ENCODE data around the gene KLHL34. TPM values are rescaled to one million over a fixed set of nuclear protein-coding genes. Genes with fewer than 3 reads are reported as not detected.

The KLHL34 gene
- total and polyA plus RNA-seq, 2 experiments from 2014 or later: 0.81 to 1.1 TPM

- TF ChIP-seq CREB1 (CRISPR knock-in tag; IDR thresholded peaks at IDR 0.05; ENCODE audit: low read depth) (no peak), NANOG (IDR thresholded peaks at IDR 0.05; ENCODE audit: borderline replicate concordance) (no peak), POLR2AphosphoS5 (IDR thresholded peaks at IDR 0.05; ENCODE audit: low read depth) (no peak), EZH2 (IDR thresholded peaks at IDR 0.05; ENCODE audit: low read depth, unreplicated experiment) (no peak), ZNF462 (CRISPR knock-in tag; IDR thresholded peaks at IDR 0.05) (no peak), JUNB (IDR thresholded peaks at IDR 0.05; ENCODE audit: unreplicated experiment) (no peak)
These were observed 1.4 kb downstream of the KLHL34 start (continued) for GRCh38 chrX:21656587-21657317.

GRCh38 chrX:21655901-21656586 is 2.1 kb downstream of the KLHL34 start:
- Mint-ChIP-seq H3K27ac (no peak overlapping the region), H3K36me3 (ENCODE audit: low read depth) (peaks cover 2% of the 10 kb centered on the region; the same call in 1 of the 3 replicates), H3K4me1 (peaks cover 4% of the 10 kb centered on the region; the same call in 2 of the 3 replicates), H3K9me3 (peaks cover 3% of the 10 kb centered on the region; the same call in 1 of the 3 replicates), H3K4me3 (no peak overlapping the region), H3K27me3 (ENCODE audit: insufficient read depth, low read depth, poor library complexity) (peaks cover 3% of the 10 kb centered on the region)
- DNase-seq (ENCODE audit: low spot score) (peak; percentile 30), ATAC-seq (peak; percentile 6; the same call in 2 of the 3 replicates)
- Histone ChIP-seq H4K20me1 (replicated peaks; ENCODE audit: insufficient read depth) (no peaks in the 10 kb centered on the region), H2AFZ (no peak overlapping the region), H3K4me1 (ENCODE audit: insufficient read depth) (no peaks in the 10 kb centered on the region), H3K36me3 (ENCODE audit: insufficient read depth) (no peaks in the 10 kb centered on the region; the same call in 1 of the 2 replicates), H3K4me2 (peak overlapping the region; percentile 51; the same call in 1 of the 2 replicates), H3F3A (replicated peaks; ENCODE audit: low read depth) (no peaks in the 10 kb centered on the region), H3K27me3 (ENCODE audit: insufficient read depth) (peaks cover 8% of the 10 kb centered on the region; the same call in 1 of the 2 replicates), H3K27ac (ENCODE audit: low read depth) (no peak overlapping the region), H3K79me2 (replicated peaks; ENCODE audit: insufficient read depth) (no peaks in the 10 kb centered on the region), H3K4me3 (peak overlapping the region; percentile 41), H3K9me2 (ENCODE audit: insufficient read depth) (no peaks in the 10 kb centered on the region)
- no peak for TF ChIP-seq CTCF (conservative IDR thresholded peaks at IDR 0.05; ENCODE audit: low read depth in 2 of 2)
- no peak for TF ChIP-seq REST (IDR thresholded peaks at IDR 0.05; ENCODE audit: unreplicated experiment)
- no peak for TF ChIP-seq JUNB (IDR thresholded peaks at IDR 0.05; ENCODE audit: unreplicated experiment)
- no peak for TF ChIP-seq ETS1 (IDR thresholded peaks at IDR 0.05)
- TF ChIP-seq ZNF114 (CRISPR knock-in tag; IDR thresholded peaks at IDR 0.05): no peak
- no peak for TF ChIP-seq EZH2 (IDR thresholded peaks at IDR 0.05; ENCODE audit: low read depth, unreplicated experiment)
